Measurements from ENCODE around the gene GPR82.

DNA sequence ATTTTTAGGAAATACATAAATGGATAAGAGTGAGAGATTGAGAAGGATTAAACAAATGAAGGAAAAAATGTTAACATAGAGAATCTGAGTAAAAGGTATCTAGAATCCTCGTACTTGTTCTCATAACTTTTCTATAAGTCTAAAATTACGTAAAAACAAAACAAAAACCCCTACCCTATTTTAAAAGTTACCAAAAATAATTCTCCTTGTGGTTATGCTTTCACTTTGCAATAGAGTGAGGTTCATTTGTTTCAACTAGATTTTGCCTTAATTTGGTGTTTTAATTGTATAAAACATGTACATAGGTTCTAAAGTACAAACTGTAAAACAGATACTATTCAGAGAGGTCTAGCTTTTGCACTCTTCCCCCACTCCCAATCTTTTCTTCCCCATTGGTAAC is 39.0 kb upstream of the GPR82 start:
- TF ChIP-seq POLR2A (IDR thresholded peaks at IDR 0.05; ENCODE audit: low read depth, low read length) = no peak
- TF ChIP-seq POLR2AphosphoS5 (IDR thresholded peaks at IDR 0.05; ENCODE audit: low read length) = no peak
- TF ChIP-seq, protein P1, sequence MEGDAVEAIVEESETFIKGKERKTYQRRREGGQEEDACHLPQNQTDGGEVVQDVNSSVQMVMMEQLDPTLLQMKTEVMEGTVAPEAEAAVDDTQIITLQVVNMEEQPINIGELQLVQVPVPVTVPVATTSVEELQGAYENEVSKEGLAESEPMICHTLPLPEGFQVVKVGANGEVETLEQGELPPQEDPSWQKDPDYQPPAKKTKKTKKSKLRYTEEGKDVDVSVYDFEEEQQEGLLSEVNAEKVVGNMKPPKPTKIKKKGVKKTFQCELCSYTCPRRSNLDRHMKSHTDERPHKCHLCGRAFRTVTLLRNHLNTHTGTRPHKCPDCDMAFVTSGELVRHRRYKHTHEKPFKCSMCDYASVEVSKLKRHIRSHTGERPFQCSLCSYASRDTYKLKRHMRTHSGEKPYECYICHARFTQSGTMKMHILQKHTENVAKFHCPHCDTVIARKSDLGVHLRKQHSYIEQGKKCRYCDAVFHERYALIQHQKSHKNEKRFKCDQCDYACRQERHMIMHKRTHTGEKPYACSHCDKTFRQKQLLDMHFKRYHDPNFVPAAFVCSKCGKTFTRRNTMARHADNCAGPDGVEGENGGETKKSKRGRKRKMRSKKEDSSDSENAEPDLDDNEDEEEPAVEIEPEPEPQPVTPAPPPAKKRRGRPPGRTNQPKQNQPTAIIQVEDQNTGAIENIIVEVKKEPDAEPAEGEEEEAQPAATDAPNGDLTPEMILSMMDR (IDR thresholded peaks at IDR 0.05 in 2 of 3, conservative IDR thresholded peaks at IDR 0.05 in 1 of 3; ENCODE audit: control insufficient read depth in 2 of 3, extremely low read depth in 1 of 3, insufficient read depth in 1 of 3, low read depth in 3 of 3, low read length in 3 of 3) = no peak
- no peak for TF ChIP-seq KDM1A (IDR thresholded peaks at IDR 0.05; ENCODE audit: borderline replicate concordance)
- no peak for TF ChIP-seq NRF1 (conservative IDR thresholded peaks at IDR 0.05; ENCODE audit: low read depth, low read length)
- TF ChIP-seq EZH2 (IDR thresholded peaks at IDR 0.05; ENCODE audit: borderline replicate concordance, control insufficient read depth, low read depth, low read length) = no peak
- no peak for TF ChIP-seq EP300 (IDR thresholded peaks at IDR 0.05; ENCODE audit: borderline replicate concordance in 1 of 2, control insufficient read depth in 1 of 2, low read depth in 2 of 2, low read length in 2 of 2)
- TF ChIP-seq BHLHE40 (IDR thresholded peaks at IDR 0.05; ENCODE audit: borderline replicate concordance in 1 of 2, low read depth in 2 of 2, low read length in 1 of 2) = no peak
- no peak for TF ChIP-seq CREB1 (IDR thresholded peaks at IDR 0.05; ENCODE audit: low read depth)

Data from GM12878 (cell line).